Right lobe of liver (tissue), 4 donors: ENCODE results near the gene BBS1.

Experiments used
- POLR2A ChIP-seq: fragments of 450-650 bp; IDR thresholded peaks from one replicate; pipeline ENCODE4 v1.6.1; 2017; ENCODE audit warnings: antibody characterized with exemption, mild to moderate bottlenecking
- TF ChIP-seq, protein P1 (sequence below), 4 donors: fragments of 200-600 bp in 3 of 4; fragments of 450-650 bp in 1 of 4; IDR thresholded peaks; one replicate each; pipeline versions ENCODE4 v1.5.1 to v1.8.0; 2016 to 2022; ENCODE audit warnings: antibody characterized with exemption in 4 of 4, mild to moderate bottlenecking in 2 of 4
- donor health status: DM: no; HTN: no; CAD: no.
- donor health status: DM: no; HTN: no; CAD: no.
- donor health status: DM: no; HTN: yes; CAD: no.

DNA sequence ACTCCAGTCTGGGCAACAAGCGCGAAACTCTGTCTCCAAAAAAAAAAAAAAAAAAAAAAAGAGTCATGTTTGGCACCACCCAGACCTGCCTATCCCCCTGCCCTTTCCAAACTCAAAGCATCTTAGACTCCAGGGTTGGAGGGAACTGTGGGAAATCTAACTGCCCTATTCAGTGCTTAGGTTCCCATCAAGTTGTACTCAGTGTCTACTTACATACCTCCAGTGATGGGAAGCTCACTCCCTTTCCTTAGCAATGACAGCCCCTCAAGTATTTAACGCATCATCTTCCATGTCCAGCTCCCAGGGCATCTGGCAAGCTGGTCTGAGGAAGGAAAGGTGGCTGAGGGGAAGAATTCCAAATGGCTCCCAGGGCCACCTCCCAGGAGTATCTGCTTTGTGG is 39.3 kb downstream of the BBS1 start:
- TF ChIP-seq, protein P1, sequence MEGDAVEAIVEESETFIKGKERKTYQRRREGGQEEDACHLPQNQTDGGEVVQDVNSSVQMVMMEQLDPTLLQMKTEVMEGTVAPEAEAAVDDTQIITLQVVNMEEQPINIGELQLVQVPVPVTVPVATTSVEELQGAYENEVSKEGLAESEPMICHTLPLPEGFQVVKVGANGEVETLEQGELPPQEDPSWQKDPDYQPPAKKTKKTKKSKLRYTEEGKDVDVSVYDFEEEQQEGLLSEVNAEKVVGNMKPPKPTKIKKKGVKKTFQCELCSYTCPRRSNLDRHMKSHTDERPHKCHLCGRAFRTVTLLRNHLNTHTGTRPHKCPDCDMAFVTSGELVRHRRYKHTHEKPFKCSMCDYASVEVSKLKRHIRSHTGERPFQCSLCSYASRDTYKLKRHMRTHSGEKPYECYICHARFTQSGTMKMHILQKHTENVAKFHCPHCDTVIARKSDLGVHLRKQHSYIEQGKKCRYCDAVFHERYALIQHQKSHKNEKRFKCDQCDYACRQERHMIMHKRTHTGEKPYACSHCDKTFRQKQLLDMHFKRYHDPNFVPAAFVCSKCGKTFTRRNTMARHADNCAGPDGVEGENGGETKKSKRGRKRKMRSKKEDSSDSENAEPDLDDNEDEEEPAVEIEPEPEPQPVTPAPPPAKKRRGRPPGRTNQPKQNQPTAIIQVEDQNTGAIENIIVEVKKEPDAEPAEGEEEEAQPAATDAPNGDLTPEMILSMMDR (IDR thresholded peaks at IDR 0.05) = no peak
- no peak for TF ChIP-seq POLR2A
